CD8-positive, alpha-beta memory T cell (primary cell): ENCODE results near the gene PLEKHG1. TPM values are rescaled to one million over a fixed set of nuclear protein-coding genes. Genes with fewer than 3 reads are reported as not detected.

Experiments
- CTCF ChIA-PET: fragments of 350-600 bp; sonication (Branson Sonifier 250); formaldehyde crosslinking; loops from one replicate; lab custom pipeline; 2021; ENCODE audit warnings: antibody characterized with exemption; lab: Charles Lee
- POLR2A ChIA-PET: fragments of 350-600 bp; sonication (Branson Sonifier 250); formaldehyde crosslinking; loops from one replicate; lab custom pipeline; 2021; ENCODE audit warnings: antibody characterized with exemption; lab: Charles Lee
- DNase-seq, 5 donors: peaks; one replicate each; pipeline versions ENCODE4 v3.0.0 to v3.0.0-alpha.2; 2020 to 2022; ENCODE audit warnings: mixed read lengths in 1 of 5
- H3K27ac ChIP-seq: one replicate; pipeline ENCODE4 v1.7.0; 2013; ENCODE audit warnings: low read depth, mild to moderate bottlenecking, low read length, moderate library complexity
- H3K27me3 ChIP-seq: 2 replicates; pipeline ENCODE4 v1.7.0; 2013; ENCODE audit warnings: low read length, mild to moderate bottlenecking; ENCODE audit not compliant: insufficient read depth, poor library complexity, severe bottlenecking
- H3K36me3 ChIP-seq: 2 replicates; pipeline ENCODE4 v1.7.0; 2013; ENCODE audit warnings: mild to moderate bottlenecking, low read length, moderate library complexity; ENCODE audit not compliant: insufficient read depth
- H3K4me1 ChIP-seq: 2 replicates; pipeline ENCODE4 v1.7.0; 2013; ENCODE audit warnings: mild to moderate bottlenecking, low read length, moderate library complexity; ENCODE audit not compliant: insufficient read depth
- H3K4me3 ChIP-seq: 2 replicates; pipeline ENCODE4 v1.7.0; 2013; ENCODE audit warnings: mild to moderate bottlenecking, low read length
- H3K9me3 ChIP-seq: 2 replicates; pipeline ENCODE4 v1.7.0; 2013; ENCODE audit warnings: mild to moderate bottlenecking, low read length
- H3K27ac Mint-ChIP-seq, 8 donors: one replicate each; pipeline ENCODE4 v1.8.0; 2020 to 2021; ENCODE audit warnings: mixed read lengths in 8 of 8, mild to moderate bottlenecking in 6 of 8, inconsistent platforms in 3 of 8, moderate library complexity in 3 of 8
- H3K27me3 Mint-ChIP-seq, 2 donors: one replicate each; pipeline ENCODE4 v1.8.0; 2020 to 2021; ENCODE audit warnings: mixed read lengths in 2 of 2, mild to moderate bottlenecking in 1 of 2, moderate library complexity in 1 of 2
- H3K36me3 Mint-ChIP-seq, 3 donors: one replicate each; pipeline ENCODE4 v1.8.0; 2020 to 2021; ENCODE audit warnings: mixed read lengths in 3 of 3, inconsistent platforms in 1 of 3, mild to moderate bottlenecking in 1 of 3
- H3K4me1 Mint-ChIP-seq, 3 donors: one replicate each; pipeline ENCODE4 v1.8.0; 2020 to 2021; ENCODE audit warnings: mixed read lengths in 3 of 3, inconsistent platforms in 1 of 3, mild to moderate bottlenecking in 1 of 3
- H3K4me3 Mint-ChIP-seq, 7 donors: one replicate each; pipeline ENCODE4 v1.8.0; 2020 to 2021; ENCODE audit warnings: mixed read lengths in 7 of 7, mild to moderate bottlenecking in 6 of 7, moderate library complexity in 4 of 7, inconsistent platforms in 2 of 7
- H3K9me3 Mint-ChIP-seq, 5 donors: one replicate each; pipeline ENCODE4 v1.8.0; 2020 to 2022; ENCODE audit warnings: mixed read lengths in 5 of 5, mild to moderate bottlenecking in 3 of 5, moderate library complexity in 2 of 5, inconsistent platforms in 1 of 5
- polyA plus RNA-seq: library from polyadenylated mRNA; unstranded; fragments of 300-500 nt; fragmentation: Illumina TruSeq; gene quantifications from one replicate; pipeline ENCODE4 v1.2.3, GENCODE V29; 2021
- total RNA-seq, 2 experiments: library from RNA; stranded (reverse); gene quantifications; one replicate each; pipeline ENCODE4 v1.2.3, GENCODE V29; 2021

The PLEKHG1 gene
- total and polyA plus RNA-seq, 3 experiments from 2014 or later: 1.9 to 9.4 (median 8.8) TPM

DNA sequence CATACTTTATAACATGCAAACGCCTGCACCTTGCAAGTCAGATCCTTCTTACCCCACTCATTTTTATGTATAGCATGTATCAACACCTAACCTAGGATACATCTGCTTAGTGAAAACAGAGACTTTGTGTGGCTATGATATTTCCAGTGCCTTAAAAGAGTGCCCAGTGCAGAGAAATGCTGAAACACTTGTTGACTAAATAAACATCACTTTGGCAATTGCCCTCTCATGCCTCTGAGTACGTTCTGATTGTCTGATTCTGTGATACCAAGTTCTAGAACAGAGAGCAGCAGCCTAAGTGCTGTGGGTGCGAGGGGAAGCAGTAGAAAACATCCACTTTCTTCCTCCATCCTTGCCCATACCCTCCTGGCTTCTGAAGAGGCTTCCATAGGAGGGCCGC is 13.6 kb downstream of the PLEKHG1 start:
- Mint-ChIP-seq H3K4me1 (no peaks in the 10 kb centered on the region), H3K9me3 (no peaks in the 10 kb centered on the region), H3K27me3 (peaks cover 1 to 6% of the 10 kb centered on the region in 2 donors), H3K36me3 (no peaks in the 10 kb centered on the region), H3K27ac (no peak overlapping the region), H3K4me3 (peak overlapping the region in 1 of 7 donors; percentile 62)
- CTCF ChIA-PET: no interaction called here
- POLR2A ChIA-PET: no interaction called here
- Histone ChIP-seq H3K36me3 (no peaks in the 10 kb centered on the region), H3K27ac (no peak overlapping the region), H3K4me1 (no peaks in the 10 kb centered on the region), H3K27me3 (no peaks in the 10 kb centered on the region), H3K9me3 (no peaks in the 10 kb centered on the region), H3K4me3 (no peak overlapping the region)
- DNase-seq: no peak

DNA sequence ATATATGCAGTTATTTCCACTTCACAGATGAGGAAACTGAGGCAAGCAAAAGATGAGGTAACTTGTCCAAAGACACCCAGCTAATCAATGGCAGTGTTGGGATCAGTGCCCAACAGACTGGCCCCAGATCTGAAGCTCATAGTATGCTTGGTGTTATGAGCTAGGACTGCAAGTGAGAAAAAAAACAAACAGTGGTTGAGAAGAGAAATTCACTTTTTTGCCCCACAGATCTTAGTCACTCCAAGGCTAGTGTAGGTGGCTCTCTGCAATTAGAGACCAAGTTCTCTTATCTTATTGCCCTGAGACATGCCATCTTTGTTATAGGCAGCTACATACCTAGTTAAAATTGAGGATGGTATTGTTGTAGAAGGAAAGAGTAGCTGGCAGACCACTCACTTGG is 16.3 kb downstream of the PLEKHG1 start:
- H3K9me3 Mint-ChIP-seq: no peaks in the 10 kb centered on the region
- POLR2A ChIA-PET: no interaction called here
- H3K4me3 Mint-ChIP-seq: peak overlapping the region in 1 of 7 donors; percentile 10

DNA sequence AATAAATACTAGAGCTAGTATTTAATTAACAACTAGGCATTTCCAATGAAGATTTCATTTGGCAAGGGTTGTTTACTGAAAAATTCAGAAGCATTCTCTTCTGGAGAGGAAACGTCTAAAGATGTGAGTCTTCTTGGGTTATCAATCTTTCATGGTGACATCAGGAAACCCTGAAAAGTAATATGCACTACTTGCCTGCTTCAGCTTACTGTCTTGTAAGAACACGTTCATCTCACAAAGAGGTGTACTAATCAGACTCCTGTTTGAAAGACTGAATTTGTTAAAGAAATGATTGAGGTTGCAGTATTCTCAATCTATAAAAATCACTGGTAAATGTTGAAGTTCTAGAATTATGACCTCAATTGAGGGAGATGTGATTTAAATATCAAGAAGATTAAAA is 16.9 kb downstream of the PLEKHG1 start:
- no peak for DNase-seq
- Histone ChIP-seq H3K4me1 (no peaks in the 10 kb centered on the region), H3K9me3 (no peaks in the 10 kb centered on the region), H3K27ac (no peak overlapping the region), H3K27me3 (no peaks in the 10 kb centered on the region), H3K36me3 (no peaks in the 10 kb centered on the region), H3K4me3 (no peak overlapping the region)
- Mint-ChIP-seq H3K27ac (no peak overlapping the region), H3K4me3 (no peak overlapping the region), H3K4me1 (no peaks in the 10 kb centered on the region), H3K9me3 (no peaks in the 10 kb centered on the region), H3K36me3 (no peaks in the 10 kb centered on the region), H3K27me3 (peaks cover 1 to 4% of the 10 kb centered on the region in 2 donors)
- POLR2A ChIA-PET: no interaction called here
- CTCF ChIA-PET: interaction anchor here (0.6 kb wide), 1 partner anchor 16 kb away, joined by 4 read pairs; no protein-coding TSS in a partner anchor

More for the DNA sequence above, 16.3 kb downstream of the PLEKHG1 start:
- Mint-ChIP-seq H3K36me3 (no peaks in the 10 kb centered on the region), H3K4me1 (no peaks in the 10 kb centered on the region), H3K27ac (peak overlapping the region in 1 of 8 donors; percentile 32), H3K27me3 (peaks cover 1 to 6% of the 10 kb centered on the region in 2 donors)
- no peaks in the 10 kb centered on the region for H3K36me3 ChIP-seq
- H3K9me3 ChIP-seq: no peaks in the 10 kb centered on the region
- no peak overlapping the region for H3K27ac ChIP-seq
- H3K27me3 ChIP-seq: no peaks in the 10 kb centered on the region
- H3K4me1 ChIP-seq: no peaks in the 10 kb centered on the region
- DNase-seq: no peak
- no peak overlapping the region for H3K4me3 ChIP-seq
- CTCF ChIA-PET: interaction anchor here (0.6 kb wide), 1 partner anchor 16 kb away, joined by 4 read pairs; no protein-coding TSS in a partner anchor

DNA sequence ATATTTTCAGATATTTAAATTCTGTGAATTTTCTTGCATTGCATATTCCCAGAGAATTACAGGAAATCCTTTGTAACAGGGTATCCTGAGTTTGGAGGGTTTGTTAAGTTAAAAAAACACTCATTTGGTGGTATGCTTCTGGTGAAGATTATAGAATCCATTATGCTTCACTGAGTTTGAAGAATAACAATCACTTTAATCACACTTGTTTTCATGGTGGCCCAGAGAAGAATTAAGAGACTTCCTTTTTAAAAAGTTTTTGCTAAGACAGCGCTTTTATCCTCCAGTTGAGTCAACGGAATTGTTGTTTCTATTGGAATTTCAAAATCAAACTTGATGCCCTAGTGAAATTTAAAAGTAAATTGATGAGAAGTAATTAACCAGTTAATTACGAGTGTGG is 17.4 kb downstream of the PLEKHG1 start:
- H3K27ac ChIP-seq: no peak overlapping the region
- H3K4me3 ChIP-seq: no peak overlapping the region
- H3K27me3 ChIP-seq: no peaks in the 10 kb centered on the region
- no peaks in the 10 kb centered on the region for H3K36me3 Mint-ChIP-seq
- H3K4me3 Mint-ChIP-seq: no peak overlapping the region
- CTCF ChIA-PET: no interaction called here
- H3K4me1 ChIP-seq: no peaks in the 10 kb centered on the region
- DNase-seq: no peak
- H3K27me3 Mint-ChIP-seq: peaks cover 1 to 4% of the 10 kb centered on the region in 2 donors
- POLR2A ChIA-PET: no interaction called here
- H3K9me3 Mint-ChIP-seq: no peaks in the 10 kb centered on the region
- no peaks in the 10 kb centered on the region for H3K4me1 Mint-ChIP-seq
- H3K9me3 ChIP-seq: no peaks in the 10 kb centered on the region
- no peak overlapping the region for H3K27ac Mint-ChIP-seq
- H3K36me3 ChIP-seq: no peaks in the 10 kb centered on the region

DNA sequence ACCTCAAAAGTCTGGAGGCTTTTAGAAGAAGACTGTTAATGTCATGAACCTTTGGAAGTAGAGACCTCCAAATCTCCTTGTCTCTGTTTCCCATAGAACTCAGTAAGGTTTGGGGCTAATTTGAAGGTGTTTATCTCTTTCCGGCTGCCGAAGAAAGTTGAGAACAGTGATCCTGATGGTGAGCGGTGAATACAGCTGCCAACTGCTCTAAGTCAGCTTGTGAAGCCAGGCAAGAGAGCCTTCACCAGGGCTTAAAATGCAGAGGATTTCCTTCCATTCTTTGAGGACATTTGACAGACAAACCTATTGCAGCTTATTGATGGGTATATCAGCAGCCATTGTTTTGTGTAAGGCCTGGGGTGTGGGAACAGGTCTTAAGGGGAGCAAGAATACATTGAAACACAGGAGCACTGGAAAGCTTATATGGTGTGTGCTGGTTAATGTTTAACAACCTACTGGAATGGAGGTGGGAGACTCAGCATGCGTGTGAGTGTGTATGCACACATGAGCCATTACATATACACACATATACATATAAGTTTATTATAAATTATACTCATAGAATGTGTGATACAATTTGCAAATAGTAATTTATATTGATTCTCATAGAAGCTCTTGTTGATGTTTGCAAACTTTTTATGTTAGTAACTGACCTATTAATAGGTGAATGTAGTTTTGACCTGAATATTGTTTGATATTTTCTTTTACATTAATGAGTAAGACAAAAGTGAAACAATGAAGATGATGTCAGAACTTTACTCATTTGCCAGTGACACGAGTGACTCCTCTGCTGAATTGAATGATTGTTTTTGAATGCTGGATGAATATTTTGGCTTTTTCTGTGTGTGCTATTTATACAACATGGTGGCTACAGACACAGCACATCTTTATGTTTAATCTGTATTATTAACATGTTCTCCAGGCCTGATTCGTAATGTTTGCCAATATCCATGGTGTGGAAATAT is 18.1 kb downstream of the PLEKHG1 start:
- no peaks in the 10 kb centered on the region for H3K27me3 ChIP-seq
- no peak overlapping the region for H3K4me3 Mint-ChIP-seq
- no peak overlapping the region for H3K4me3 ChIP-seq
- H3K27me3 Mint-ChIP-seq: peaks cover 0 to 2% of the 10 kb centered on the region in 2 donors
- H3K27ac ChIP-seq: no peak overlapping the region
- no peak overlapping the region for H3K27ac Mint-ChIP-seq
- H3K4me1 ChIP-seq: no peaks in the 10 kb centered on the region
- no peak for DNase-seq
- peaks cover 0 to 4% (median under 1%) of the 10 kb centered on the region in 3 donors for H3K4me1 Mint-ChIP-seq
- H3K36me3 ChIP-seq: no peaks in the 10 kb centered on the region
- no peaks in the 10 kb centered on the region for H3K9me3 Mint-ChIP-seq
- H3K9me3 ChIP-seq: no peaks in the 10 kb centered on the region
- ChIA-PET CTCF (interaction anchor here (0.6 kb wide), 1 partner anchor 31 kb away, joined by 3 read pairs; no protein-coding TSS in a partner anchor), POLR2A (interaction anchor here (1.3 kb wide), 1 partner anchor 19 kb away, joined by 4 read pairs; no protein-coding TSS in a partner anchor)
- no peaks in the 10 kb centered on the region for H3K36me3 Mint-ChIP-seq

DNA sequence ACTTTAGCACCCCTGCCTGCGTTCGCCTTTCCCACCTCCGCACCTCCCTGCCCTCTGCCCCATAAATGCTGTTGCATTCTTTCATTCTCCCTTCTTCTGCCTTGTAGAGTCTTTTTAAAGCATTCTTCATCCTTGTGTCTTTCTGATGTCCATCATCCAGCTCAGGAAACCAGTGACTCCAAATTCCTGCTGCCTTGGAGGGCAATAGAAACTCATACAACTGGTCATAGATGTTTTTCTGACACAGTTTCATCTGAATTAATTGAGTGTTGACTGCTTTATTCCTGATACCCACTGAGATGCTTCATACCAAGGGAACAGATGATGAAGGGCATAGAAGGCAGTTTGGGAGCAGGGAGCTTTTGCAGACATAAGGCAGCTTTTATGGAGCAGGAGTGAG is 19.6 kb downstream of the PLEKHG1 start:
- no peaks in the 10 kb centered on the region for H3K9me3 Mint-ChIP-seq
- no peak overlapping the region for H3K27ac Mint-ChIP-seq
- Histone ChIP-seq H3K36me3 (no peaks in the 10 kb centered on the region), H3K27me3 (no peaks in the 10 kb centered on the region), H3K4me3 (no peak overlapping the region), H3K9me3 (no peaks in the 10 kb centered on the region), H3K4me1 (no peaks in the 10 kb centered on the region), H3K27ac (no peak overlapping the region)
- POLR2A ChIA-PET: interaction anchor here (1.3 kb wide), 1 partner anchor 20 kb away, joined by 4 read pairs; no protein-coding TSS in a partner anchor
- DNase-seq: no peak
- H3K4me1 Mint-ChIP-seq: peaks cover 0 to 11% (median 4%) of the 10 kb centered on the region in 3 donors
- H3K4me3 Mint-ChIP-seq: no peak overlapping the region
- peaks cover 0 to 3% of the 10 kb centered on the region in 2 donors for H3K27me3 Mint-ChIP-seq
- CTCF ChIA-PET: no interaction called here
- no peaks in the 10 kb centered on the region for H3K36me3 Mint-ChIP-seq

DNA sequence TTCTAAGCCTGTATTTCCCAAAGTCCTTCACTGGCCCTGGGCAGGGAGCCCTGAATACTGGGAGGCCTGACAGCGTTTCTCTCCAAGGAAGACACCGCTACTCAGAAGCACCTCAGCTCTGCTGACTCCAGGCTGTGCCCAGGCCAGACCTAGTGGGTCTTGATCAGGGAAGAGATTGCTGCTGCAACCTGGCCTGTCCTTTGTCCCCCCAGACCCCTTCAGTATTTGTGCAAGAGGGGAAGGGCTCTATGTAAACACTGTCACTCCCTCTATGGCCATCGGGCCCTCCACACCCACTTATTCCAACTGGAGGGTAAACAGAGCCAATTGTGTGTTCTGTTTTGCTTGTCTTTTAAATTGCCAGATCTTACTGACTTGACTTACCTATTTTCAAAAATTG is 20.6 kb downstream of the PLEKHG1 start:
- Mint-ChIP-seq H3K36me3 (no peaks in the 10 kb centered on the region), H3K27me3 (peaks cover 0 to 3% of the 10 kb centered on the region in 2 donors), H3K9me3 (no peaks in the 10 kb centered on the region), H3K4me3 (no peak overlapping the region), H3K4me1 (peaks cover 0 to 11% (median 4%) of the 10 kb centered on the region in 3 donors), H3K27ac (no peak overlapping the region)
- Histone ChIP-seq H3K4me1 (no peaks in the 10 kb centered on the region), H3K9me3 (no peaks in the 10 kb centered on the region), H3K4me3 (no peak overlapping the region), H3K27ac (no peak overlapping the region), H3K36me3 (no peaks in the 10 kb centered on the region), H3K27me3 (no peaks in the 10 kb centered on the region)
- ChIA-PET CTCF (no interaction called here), POLR2A (no interaction called here)
- no peak for DNase-seq

DNA sequence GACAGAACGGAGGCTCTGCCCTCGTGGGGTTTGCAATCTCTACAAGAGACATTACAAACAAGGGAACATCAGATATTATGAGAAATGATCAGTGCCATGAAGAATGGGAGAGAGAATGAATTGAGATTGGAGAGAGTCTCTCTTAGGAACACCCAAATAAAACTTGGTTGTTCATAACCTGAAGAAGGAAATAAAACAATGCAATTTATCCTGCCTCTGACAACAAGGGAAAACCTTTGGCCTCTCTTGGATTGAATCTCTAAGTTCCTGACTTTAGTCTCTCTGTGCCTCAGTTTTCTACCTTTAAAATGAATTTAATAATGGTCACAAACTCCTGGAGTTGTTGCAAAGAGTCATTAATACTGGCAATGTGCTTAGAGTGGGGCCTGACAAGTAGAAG is 21.1 kb downstream of the PLEKHG1 start:
- H3K4me3 Mint-ChIP-seq: no peak overlapping the region
- no peak overlapping the region for H3K4me3 ChIP-seq
- ChIA-PET POLR2A (no interaction called here), CTCF (no interaction called here)
- no peak overlapping the region for H3K27ac Mint-ChIP-seq
- no peaks in the 10 kb centered on the region for H3K27me3 ChIP-seq
- peaks cover 0 to 11% (median 4%) of the 10 kb centered on the region in 3 donors for H3K4me1 Mint-ChIP-seq
- no peaks in the 10 kb centered on the region for H3K9me3 ChIP-seq
- H3K27me3 Mint-ChIP-seq: peaks cover 0 to 3% of the 10 kb centered on the region in 2 donors
- H3K36me3 Mint-ChIP-seq: no peaks in the 10 kb centered on the region
- no peaks in the 10 kb centered on the region for H3K4me1 ChIP-seq
- no peak overlapping the region for H3K27ac ChIP-seq
- H3K36me3 ChIP-seq: no peaks in the 10 kb centered on the region
- no peak for DNase-seq
- no peaks in the 10 kb centered on the region for H3K9me3 Mint-ChIP-seq
